Epidermal melanocyte (primary cell): ENCODE results near the gene TSPAN3.

Experiments used
- DNase-seq: peaks from one replicate; pipeline ENCODE4 v3.0.0; 2011; ENCODE audit warnings: low spot score; ENCODE audit not compliant: insufficient read length

Gene TSPAN3

GRCh38 chr15:77070495-77071304, at the start of gene TSPAN3:
Gene TSPAN3, minus strand, starts transcription at chr15:77071109. Its CDS starts 155 bp downstream, at chr15:77070954.
- peak; percentile 81 for DNase-seq

- DNase-seq, result no peak
Observed at GRCh38 chr15:77120576-77120975, 49.7 kb upstream of the TSPAN3 start.

GRCh38 chr15:77119446-77119845, 48.5 kb upstream of the TSPAN3 start:
- DNase-seq, result no peak

- DNase-seq, result peak; percentile 72
Observed at GRCh38 chr15:77118882-77119321, 48.0 kb upstream of the TSPAN3 start.

DNA sequence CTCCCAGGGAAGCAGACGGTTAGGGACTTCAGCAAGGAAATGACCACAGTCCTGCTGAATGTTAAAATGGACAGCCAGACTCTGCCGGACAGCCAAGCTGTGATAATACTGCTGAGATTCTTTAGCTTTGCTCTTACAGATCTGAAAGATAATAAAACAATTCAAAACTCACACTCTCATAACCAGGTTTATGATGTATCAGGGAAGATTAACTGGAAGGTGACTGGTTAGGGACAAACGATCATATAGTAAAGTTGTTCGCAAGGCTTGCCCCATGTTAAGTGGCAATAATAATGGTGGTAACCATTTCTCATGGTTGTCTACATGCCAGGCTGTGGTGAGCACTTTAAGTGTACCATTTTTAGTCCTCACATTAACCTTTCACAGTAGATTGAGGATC, 44.3 kb upstream of the TSPAN3 start:
- DNase-seq, result no peak

GRCh38 chr15:77112838-77113504, 42.1 kb upstream of the TSPAN3 start:
- DNase-seq, result no peak

- DNase-seq, result no peak
Observed at GRCh38 chr15:77111789-77112188, 40.9 kb upstream of the TSPAN3 start.

- peak; percentile 33 for DNase-seq
Observed at GRCh38 chr15:77107531-77108355, 36.8 kb upstream of the TSPAN3 start.

- no peak for DNase-seq
Observed at GRCh38 chr15:77107068-77107467, 36.2 kb upstream of the TSPAN3 start.

- no peak for DNase-seq
Observed at GRCh38 chr15:77104155-77104554, 33.2 kb upstream of the TSPAN3 start.

- no peak for DNase-seq
Observed at GRCh38 chr15:77099741-77100463, 29.0 kb upstream of the TSPAN3 start.

DNA sequence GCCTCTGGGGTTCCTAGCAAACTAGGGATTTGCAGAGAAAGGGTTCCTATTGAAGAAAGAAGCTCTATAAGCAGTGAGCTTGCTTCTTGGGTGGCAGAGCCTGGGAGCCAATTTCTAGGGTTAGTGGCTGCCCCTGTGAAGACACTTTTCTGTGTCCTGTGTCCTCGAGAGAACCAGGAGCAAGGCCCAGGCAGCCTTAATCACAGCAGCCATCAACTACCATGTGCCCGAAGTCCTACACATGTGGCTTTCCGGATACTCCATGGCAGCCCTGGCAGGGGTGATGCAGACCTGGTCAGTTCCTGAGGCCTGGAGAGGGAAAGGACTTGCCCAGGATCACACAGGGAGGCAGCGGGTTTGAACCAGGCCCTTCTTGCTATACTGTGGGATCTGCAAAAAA, 27.7 kb upstream of the TSPAN3 start:
- DNase-seq, result no peak

DNA sequence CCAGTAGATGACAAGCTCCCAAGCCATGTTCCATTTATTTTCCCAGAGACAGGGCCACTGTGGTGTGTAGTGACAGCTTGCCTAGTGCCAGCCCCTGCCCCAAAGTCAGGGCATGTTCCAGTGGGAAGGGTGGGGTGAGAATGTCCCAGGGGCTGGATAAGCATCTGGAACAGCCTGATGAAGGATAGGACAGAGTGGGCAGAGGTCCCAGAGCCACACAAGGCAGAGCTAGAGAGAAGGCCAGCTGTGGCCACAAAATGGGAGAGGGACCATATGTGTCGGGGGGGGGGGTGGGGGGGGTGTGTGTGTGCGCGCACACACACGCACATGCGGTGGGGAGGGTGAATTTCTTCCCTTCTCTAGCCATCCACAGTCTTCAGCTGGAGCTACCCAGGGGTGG, 27.0 kb upstream of the TSPAN3 start:
- DNase-seq, result no peak

GRCh38 chr15:77097248-77097721, 26.4 kb upstream of the TSPAN3 start:
- no peak for DNase-seq

DNA sequence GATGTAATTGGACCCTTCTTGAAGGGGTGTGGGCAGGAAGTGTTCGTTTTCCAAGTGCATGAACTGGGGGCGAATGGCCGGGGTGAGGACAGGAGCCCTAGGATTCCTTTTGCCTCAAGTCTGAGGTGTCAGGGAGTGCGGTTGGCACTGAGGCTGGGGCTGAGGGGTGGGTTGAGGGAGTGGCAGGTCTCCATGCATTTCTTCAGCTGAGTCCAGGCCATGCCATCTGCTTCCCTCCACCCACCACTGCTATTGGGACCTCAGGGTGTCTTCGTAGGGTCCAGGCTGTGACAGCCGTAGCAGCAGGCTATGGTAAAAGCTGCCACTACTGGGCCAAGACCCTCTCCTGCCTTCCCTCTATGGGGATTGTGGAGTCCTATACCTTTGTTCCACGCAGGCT, 25.6 kb upstream of the TSPAN3 start:
- DNase-seq, result no peak

- DNase-seq, result no peak
Observed at GRCh38 chr15:77096138-77096537, 25.2 kb upstream of the TSPAN3 start.

DNA sequence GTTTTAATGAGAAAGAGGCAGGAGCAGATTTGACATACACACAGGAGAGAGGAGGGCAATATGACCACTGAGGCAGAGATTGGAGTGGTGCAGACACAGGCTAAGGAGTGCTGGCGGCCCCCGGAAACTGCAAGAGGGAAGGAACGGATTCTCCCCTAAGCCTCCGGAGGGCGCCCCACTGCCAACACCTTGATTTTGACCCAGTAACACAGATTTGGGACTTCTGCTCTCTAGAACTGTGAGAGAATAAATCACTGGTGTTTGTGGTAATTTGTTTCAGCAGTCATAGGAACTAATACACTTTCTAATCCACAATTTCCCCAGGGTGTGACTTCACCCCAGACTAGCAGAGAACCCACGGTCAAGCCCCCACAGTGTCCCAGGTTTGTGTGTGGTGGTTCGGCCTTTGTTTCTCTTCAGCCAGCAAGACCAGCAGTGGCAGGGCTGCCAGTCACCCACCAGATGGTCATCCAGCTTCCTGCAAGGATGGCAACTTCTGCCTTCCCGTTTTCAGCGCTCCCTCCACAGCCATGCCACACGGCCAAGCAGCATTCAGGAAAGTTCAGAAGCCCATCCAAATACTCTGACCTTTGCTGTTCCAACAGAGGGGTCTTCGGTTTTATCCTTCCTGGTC, 23.6 kb upstream of the TSPAN3 start:
- DNase-seq, result no peak

- no peak for DNase-seq
Observed at GRCh38 chr15:77093436-77093835, 22.5 kb upstream of the TSPAN3 start.

GRCh38 chr15:77091097-77091496, 20.2 kb upstream of the TSPAN3 start:
- no peak for DNase-seq

DNA sequence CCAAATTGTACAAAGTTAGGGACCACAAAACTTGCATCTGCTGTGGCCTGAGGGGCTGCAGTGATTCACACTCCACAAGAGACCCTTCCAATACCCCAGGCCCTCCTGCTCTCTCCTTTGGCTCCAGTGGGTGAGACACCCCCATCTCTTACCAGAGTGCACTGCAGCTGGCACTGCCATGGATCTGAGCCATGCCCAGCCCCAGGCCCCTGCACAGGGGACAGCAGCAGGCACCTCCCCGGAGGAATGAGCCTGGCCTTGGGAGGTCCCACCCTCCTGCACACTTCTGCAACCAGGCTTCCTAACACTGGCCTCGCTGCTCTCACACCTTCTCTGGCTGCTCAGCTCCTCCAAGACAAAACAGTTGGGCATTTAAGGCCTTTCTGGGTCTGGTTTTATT, 16.3 kb upstream of the TSPAN3 start:
- no peak for DNase-seq

DNA sequence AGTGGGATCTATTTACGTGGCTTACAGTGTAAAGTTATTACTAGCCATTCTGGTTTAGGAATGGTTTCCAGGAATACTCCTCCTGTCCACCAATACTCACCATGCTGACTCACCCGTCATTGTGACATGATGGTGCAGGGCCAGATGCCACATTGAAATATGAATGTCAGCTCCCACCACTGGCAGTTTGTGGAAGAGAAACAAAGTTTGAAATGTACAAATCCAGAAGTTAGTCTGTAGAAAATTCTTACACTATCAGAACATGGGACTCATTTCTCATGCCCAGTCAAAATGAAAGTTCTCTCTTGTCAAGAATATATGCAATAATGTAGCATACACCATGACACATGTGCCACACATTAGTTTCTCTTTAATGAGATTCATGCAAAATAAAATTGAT, 14.4 kb upstream of the TSPAN3 start:
- DNase-seq, result no peak
